Measurements from ENCODE around the gene ZNF444.
"Not testable (repeated sequence)": the region's sequence is repeated elsewhere in the genome, so short reads cannot be mapped to it uniquely, and the experiment has no call there.

The ZNF444 gene

DNA sequence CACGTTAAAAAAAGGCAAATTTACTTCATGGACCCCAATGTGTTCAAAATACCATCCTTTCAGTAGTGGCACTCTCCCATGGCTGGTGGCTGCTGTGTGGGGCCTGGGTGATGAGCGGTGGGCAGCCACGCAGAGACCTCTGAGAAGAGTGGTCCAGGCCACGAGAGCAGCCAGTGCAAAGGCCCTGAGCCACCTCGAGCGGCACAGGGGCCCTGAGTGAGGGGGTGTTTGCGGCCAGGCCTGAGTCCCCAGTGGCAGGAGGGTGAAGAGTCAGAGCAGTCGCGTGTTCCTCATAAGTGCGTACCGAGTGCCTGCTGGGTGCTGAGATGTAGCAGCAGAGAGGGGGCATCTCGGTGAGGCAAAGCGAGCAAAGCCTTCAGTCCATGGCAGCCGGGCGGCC is 7.0 kb downstream of the ZNF444 start:
- no peak for DNase-seq

DNA sequence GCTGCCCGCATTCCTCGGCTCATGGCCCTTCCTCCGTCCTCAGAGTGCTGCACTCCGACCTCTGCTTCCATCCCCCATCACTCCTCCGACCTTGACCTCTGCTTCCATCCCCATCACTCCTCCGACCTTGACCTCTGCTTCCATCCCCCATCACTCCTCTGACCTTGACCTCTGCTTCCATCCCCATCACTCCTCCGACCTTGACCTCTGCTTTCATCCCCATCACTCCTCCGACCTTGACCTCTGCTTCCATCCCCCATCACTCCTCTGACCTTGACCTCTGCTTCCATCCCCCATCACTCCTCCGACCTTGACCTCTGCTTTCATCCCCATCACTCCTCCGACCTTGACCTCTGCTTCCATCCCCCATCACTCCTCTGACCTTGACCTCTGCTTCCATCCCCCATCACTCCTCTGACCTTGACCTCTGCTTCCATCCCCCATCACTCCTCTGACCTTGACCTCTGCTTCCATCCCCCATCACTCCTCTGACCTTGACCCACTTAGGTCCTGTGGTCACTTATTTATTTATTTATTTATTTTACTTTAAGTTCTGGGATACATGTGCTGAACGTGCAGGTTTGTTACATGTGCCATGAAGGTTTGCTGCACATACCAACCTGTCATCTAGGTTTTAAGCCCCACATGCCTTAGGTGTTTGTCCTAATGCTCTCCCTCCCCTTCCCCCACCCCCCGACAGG is 8.0 kb downstream of the ZNF444 start:
- DNase-seq, result not testable (repeated sequence)

DNA sequence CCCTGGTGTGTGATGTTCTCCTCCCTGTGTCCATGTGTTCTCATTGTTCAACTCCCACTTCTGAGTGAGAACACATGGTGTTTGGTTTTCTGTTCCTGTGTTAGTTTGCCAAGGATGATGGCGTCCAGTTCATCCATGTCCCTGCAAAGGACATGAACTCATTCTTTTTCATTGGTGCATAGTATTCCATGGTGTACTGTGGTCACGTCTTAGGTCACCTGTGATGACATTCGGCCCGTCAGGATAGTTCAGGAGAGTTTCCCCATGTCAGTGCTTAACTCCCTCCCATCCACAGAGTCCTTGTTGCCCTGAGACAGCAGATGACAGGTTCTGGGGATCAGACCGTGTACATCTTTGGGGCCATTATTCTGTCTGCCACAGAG is 8.6 kb downstream of the ZNF444 start:
- DNase-seq, result no peak

DNA sequence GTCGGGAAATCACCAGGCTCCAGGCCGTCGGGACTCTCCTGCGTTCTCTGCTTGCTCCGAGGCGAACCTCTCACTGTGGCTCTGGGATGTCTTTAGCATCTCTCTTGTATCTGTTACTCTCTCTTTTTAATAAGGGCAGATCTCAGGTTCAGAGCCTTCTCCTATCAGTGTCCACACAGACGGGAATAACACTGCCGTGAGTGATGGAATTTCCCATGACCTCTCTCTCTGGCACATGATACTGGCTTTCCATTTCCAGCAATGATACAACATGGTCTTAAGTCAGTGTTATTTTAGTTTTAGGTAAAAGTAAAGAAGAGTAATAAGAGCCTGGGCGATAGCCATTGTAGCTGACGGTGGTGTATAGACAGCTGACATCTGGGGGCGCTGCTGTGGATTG is 9.3 kb downstream of the ZNF444 start:
- DNase-seq, result no peak

DNA sequence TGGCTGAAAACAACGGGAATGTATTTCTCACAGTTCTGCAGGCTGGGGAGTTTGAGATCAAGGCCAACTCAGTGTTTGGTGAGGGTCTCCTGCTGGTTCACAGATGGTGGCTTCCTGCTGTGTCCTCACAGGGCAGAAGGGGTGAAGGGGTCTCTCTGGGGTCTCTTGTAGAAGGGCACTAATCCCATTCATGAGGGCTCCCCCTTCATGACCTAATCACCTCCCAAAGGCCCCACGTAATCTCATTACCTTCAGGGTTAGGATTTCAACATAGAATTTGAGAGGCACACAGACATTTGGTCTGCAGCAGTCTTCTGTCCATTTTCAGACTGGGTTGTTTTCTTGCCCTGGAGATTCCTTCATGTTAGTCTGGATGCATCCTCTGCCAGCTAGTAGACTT is 11.6 kb downstream of the ZNF444 start:
- DNase-seq, result no peak

DNA sequence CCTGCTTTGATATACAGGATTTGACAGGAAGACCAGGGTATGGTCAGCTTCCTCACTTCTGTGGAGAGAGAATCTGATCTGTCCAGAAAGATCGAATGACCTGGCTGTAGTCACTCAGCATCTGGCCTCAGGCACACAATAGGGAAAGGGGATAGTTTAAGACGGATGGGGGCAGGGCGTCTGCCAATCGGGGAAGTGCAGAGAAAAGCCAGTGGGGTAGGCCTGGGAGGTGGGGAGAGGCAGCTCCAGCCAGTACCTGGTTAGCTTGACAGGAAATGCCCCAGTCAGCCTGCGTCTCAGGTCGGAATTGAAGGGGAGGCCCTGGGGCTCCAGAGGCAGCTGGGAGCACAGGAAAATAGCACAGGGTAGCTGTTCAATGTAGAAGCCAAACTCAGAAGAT is 12.4 kb downstream of the ZNF444 start:
- DNase-seq, result no peak

DNA sequence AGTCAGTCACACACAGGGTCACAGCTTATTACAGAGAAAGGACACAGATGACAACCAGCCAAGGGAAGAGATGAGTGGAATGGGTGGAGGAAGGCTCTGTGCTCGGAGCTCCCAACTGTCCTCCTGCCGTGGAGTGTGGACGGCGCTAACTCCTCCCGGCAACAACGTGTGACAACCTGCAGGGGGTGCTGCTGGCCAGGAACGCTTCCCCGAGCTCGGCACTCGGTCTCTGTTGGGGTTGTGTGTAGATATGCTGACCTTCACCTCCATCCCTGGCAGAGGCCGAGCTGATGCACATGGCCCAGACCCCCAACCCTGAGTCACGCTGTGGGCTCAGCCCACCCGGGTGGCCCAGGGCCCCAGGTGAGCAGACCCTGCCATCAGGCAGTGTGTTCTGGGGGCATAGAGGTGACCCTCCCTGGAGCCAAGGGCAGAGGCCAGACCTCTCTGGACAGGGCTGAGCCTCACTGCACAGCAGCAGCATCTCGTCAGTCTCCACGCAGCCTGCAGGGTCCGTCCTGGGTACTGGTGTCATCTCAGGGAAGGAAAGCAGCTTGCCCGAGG is 14.1 kb downstream of the ZNF444 start:
- DNase-seq, result no peak

DNA sequence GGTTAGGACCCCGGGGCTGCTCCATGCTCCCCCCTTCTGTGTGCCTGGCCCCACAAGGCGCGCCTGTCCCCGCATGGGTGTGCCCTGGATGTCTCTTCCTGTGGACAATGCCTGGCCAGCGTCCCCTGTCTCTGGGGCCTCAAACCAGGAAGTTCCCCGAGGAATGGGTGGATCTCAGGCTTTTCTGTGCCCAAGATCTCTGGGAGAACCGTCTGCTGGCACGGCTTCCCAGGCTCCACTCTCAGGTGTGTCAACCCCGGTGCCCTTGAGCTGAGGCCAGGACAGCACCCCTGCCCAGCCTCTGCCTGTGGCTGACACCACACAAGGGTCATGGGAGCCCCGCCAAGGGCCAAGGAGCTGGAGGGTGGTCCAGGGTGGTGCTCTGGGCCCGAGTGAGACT is 15.7 kb downstream of the ZNF444 start:
- no peak for DNase-seq

DNA sequence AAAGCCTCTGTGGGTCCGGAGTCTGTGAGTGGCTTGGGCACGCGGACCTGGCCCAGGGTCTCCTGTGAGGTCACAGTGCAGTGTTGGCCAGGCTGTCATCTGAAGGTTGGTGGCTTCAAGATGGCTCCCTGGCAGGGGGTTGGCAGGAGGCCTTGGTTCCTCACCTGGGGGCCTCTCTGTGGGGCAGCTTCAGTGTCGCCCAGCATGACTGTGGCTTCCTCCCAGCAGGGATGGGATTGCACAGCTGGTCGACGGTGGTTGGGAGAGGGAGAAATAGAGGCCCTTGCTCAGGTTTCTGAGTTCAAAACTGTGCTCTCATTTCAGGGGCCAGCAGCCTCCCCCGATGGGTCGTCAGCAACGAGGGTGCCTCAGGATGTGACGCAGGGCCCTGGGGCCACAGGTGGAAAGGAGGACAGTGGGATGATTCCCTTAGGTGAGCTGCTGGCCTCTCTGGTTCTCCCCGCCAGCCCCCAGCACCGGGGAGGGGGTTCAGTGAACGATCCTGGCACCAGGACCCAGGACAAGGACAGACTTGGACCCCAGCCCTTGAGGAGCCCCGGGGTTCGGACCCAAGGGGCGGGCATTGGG is 17.2 kb downstream of the ZNF444 start:
- DNase-seq, result no peak

DNA sequence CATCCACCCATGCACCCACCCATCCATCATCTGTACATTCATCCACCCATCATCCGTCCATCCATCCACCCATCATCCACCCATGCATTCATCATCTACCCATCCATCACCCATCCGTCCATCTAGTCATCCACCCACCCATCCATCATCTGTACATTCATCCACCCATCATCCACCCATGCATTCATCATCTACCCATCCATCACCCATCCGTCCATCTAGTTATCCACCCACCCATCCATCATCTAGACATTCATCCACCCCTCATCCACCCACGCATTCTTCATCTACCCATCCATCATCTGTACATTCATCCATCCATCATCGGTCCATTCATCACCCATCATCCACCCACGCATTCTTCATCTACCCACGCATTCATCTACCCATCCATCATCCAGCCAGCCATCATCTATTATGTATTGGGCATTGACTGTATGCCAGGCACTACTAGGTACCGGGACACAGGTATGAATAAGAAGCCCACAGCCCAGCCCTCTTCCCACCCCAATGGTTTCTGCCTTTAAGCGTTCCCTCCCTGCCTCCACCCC is 18.0 kb downstream of the ZNF444 start:
- no peak for DNase-seq

DNA sequence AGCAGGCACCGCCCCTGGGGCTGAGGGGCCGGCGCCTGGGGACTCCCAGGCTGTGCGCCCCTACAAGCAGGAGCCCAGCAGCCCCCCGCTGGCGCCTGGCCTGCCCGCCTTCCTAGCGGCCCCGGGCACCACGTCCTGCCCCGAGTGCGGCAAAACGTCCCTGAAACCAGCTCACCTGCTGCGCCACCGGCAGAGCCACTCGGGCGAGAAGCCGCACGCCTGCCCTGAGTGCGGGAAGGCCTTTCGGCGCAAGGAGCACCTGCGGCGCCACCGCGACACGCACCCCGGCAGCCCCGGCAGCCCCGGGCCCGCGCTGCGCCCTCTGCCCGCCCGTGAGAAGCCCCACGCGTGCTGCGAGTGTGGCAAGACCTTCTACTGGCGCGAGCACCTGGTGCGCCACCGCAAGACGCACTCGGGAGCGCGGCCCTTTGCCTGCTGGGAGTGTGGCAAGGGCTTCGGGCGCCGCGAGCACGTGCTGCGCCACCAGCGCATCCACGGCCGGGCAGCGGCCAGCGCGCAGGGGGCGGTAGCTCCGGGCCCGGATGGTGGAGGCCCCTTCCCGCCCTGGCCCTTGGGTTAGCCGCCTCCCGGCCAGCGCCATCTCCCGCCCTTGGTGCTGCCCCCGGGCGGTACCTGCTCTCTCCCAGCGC is 18.7 kb downstream of the ZNF444 start:
- no peak for DNase-seq

DNA sequence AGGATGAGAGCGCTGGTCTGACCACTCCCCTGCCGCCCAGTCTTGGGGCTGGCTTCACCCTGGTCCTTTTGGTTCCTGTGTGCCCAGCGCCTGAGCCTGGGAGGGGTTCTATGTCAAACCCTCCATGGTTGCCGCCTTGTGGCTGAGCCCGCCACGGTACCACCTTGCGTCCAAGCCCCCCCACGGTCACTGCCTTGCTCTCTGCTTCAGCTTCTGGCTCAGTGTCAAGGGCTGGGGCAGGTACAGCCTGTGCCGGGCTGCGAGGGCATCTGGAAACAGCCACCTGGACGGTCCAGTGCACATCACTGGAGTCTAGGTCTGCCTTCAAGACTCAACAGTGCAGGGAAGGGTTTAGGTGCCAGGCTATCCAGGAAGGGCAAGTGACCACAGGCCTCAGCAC is 20.4 kb downstream of the ZNF444 start:
- no peak for DNase-seq

DNA sequence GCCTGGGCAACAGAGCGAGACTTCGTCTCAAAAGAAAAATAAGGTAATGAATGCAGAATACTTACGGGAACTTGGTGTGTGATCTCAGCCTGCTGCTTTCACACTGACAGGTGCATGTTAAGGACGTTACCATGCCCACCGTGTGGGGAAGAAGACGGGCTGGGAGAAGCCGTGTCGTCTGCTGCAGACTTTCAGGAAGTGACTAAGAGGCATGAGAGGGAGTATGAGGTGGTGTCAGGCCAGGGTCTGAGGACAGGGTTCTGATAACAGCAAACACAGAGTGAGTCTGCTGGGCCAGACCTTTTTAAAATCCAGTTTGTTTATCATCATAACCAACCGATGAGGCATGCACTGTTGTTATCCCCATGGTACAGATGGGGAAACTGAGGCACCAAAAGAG is 21.2 kb downstream of the ZNF444 start:
- DNase-seq, result no peak

DNA sequence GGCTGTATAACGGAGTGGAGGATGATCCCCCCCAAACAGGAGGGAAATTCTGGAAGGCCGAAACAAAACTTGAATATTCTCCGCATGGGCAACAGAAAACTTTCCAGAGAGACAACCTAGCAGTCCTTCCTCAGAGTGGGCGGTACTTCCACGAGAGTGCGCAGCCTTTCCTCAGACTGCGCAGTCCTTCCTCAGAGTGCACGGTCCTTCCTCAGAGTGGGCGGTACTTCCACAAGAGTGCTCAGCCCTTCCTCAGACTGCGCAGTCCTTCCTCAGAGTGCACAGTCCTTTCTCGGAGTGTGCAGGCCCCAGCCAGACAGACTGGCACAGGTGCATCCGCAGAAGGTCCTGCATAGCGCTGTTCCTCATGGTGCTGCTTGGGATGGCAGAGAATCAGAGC is 22.0 kb downstream of the ZNF444 start:
- DNase-seq, result no peak

DNA sequence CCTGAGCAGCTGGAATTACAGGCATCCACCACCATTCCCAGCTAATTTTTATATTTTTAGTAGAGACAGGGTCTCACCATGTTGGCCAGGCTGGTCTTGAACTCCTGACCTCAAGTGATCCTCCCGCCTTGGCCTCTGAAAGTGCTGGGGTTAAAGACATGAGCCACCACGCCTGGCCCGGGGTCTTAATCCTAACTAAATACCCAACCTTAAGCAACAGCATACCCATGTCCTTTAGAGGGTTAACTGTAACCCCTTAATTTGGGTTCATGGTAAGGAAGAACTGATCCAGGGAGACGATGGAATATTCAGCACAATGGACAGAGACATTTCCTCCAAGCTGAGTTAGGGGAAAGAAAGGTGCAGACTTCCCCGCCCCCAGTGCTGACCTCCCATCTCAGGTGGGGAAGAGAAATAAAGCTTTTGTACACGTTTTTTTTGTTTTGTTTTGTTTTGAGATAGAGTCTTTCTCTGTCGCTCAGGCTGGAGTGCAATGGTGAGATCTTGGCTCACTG is 26.0 kb downstream of the ZNF444 start:
- no peak for DNase-seq

DNA sequence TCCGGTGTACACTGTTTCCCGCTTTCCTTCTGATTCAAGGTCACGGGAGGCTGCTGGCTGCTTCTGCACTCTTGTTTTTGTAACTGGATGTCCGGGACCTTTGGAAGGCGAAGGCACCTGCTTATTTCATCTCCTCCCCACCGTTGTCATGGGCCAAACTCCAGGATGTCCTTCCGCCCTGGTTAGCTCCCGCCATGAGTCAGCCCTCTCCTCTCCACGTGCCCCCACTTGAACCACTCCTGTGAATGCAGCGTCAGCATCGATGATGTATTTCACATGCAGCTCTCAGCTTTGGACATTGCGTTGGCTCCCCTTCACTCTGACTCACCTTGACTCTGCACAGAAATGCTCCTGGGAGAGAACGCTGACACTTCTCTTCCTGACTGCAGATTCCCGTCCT is 29.2 kb downstream of the ZNF444 start:
- DNase-seq, result no peak

DNA sequence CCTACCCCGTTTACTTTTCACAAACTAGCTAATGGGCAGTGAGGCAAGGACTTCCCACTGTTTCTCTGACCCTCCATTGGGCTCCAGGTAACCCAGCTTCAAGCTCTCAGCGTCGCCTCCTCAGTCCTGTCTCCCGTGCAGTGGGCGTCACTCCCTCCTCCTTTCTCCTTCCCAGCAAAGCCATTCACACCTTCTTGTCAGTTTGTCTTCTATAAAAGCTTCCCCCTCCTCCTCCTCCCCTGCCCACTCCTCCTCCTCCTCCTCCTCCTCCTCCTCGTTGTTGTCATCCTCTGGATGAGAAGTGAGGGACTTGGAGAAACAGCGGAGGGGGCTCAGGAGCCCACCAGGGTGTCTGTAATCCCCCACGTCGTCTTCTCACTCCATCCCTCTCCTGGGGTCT is 33.0 kb downstream of the ZNF444 start:
- DNase-seq, result no peak

DNA sequence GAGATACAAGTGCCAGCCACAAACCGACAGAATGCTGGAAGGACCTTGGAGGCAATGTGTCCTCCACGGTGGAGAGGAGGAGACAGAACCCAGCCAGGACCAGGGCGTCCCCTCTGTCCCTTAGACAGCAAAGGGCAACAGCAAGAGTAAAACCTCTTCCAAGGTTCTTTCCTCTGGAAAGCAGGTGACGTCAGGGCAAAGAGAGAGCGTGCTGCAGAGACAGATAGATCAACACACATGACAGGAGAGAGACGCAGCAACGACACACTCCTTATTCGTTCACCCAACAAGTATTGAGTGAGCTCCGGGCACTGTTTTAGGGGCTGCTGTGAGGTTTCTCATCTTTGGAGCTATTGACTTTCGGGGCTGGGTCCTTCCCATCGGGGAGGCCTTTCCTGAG is 33.5 kb downstream of the ZNF444 start:
- DNase-seq, result no peak

DNA sequence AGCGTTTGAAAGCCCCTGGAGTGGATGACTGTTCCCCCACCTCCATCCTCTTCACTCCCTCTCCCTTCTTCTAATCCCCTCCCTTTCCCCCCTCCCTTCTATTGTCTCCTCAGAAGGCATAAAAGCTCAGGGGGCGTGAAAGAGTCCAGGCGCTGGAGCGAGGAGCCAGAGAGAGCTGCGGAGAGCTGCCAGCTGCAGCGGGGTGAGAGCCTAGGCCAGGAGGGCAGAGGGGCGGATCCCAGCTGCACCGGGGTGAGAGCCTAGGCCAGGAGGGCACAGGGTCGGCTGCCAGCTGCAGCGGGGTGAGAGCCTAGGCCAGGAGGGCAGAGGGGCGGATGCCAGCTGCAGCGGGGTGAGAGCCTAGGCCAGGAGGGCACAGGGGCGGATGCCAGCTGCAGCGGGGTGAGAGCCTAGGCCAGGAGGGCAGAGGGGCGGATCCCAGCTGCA is 34.8 kb downstream of the ZNF444 start, which contains the start of gene GALP:
TSS of gene GALP (plus strand) at position 148 of the 447 bp plus-strand sequence. CDS start 1,101 bp downstream, outside the sequence.
- not testable (repeated sequence) for DNase-seq

DNA sequence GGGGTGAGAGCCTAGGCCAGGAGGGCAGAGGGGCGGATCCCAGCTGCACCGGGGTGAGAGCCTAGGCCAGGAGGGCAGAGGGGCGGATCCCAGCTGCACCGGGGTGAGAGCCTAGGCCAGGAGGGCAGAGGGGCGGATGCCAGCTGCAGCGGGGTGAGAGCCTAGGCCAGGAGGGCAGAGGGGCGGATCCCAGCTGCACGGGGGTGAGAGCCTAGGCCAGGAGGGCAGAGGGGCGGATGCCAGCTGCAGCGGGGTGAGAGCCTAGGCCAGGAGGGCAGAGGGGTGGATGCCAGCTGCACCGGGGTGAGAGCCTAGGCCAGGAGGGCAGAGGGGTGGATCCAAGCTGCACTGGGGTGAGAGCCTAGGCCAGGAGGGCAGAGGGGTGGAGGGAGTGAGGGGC is 35.2 kb downstream of the ZNF444 start:
- DNase-seq, result not testable (repeated sequence)

DNA sequence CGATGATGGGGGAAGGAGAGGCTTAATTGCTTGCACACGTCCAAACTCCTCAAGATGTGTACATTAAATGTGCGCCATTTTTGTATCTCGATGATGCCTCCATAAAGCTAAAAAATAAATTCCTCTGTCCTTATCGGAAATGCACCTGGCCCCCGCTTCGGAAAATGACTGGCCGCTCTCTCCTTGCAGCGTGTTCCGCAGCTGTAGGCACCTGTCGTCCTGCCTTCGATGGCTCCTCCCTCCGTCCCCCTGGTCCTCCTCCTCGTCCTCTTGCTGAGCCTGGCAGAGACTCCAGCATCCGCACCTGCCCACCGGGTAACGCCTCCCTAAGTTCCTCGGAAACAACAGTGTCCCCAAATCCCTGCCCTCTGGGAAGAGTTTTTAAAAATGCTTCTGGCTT is 35.8 kb downstream of the ZNF444 start:
- no peak for DNase-seq

DNA sequence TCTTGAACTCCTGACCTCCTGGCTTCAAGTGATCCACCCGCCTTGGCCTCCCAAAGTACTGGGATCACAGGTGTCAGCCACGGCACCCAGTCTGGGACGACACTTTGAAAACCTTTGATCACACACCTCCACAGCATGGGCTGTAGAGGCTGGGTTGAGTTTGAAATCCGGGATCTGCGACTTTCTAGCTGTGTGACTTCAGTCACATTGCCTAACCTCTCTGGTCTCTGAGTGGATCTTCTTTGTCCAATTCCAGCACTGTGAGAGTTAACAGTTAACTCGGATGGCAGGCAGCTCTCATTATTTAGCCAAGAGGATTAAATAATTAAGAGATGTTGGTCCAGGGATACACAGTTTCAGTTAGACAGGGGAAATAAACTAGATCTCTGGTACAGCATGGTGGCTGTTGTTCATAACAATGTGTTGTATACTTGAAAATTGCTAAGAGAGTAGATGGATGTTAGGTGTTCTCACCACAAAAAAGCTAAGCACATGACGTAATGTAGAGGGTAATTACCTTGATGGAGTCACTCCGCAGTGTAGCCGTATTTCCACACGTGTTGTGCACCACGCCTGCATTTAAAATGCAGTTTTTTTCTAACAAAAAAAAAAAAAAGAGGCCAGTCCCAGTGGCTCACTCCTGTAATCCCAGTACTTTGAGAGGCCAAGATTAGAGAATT is 36.6 kb downstream of the ZNF444 start:
- no peak for DNase-seq

DNA sequence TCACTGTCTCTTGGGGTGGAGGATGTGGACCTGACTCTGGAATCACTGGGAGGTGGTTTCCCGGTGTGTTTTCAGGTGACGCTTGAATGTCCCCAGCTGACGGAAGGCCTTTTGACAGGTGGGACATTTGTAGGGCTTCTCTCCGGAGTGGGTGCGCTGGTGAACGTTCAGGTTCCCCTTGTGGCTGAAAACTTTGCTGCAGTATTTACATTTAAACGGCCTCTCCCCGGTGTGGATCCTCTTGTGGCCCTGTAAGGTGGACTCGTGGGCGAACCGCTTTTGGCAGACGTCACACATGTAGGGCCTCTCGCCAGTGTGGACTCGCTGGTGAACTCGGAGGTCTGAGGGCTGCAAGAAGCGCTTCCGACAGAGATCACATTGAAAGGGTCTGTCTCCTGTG is 48.7 kb downstream of the ZNF444 start:
- no peak for DNase-seq
